Measurements from ENCODE around the gene NUMBL. TPM values are rescaled to one million over a fixed set of nuclear protein-coding genes. Genes with fewer than 3 reads are reported as not detected.
A peak's percentile ranks its signal among the peaks of the same experiment; 100 is the strongest.

NUMBL gene
- total RNA-seq, 2 experiments from 2014 or later: 4.9 to 8.9 TPM

GRCh38 chr19:40693150-40693788 is 2.8 kb upstream of the NUMBL start:
- Histone ChIP-seq H3K4me1 (ENCODE audit: insufficient read depth, low read length, poor library complexity, severe bottlenecking) (peaks cover 17% of the 10 kb centered on the region), H3K36me3 (ENCODE audit: insufficient read depth, low read length) (no peaks in the 10 kb centered on the region; the same call in 1 of the 2 replicates), H3K27ac (ENCODE audit: low read depth, low read length, poor library complexity, severe bottlenecking) (no peak overlapping the region), H4K20me1 (ENCODE audit: insufficient read depth, low read length) (no peaks in the 10 kb centered on the region), H3K4me3 (ENCODE audit: low read depth, low read length, poor library complexity, severe bottlenecking) (no peak overlapping the region), H2AFZ (ENCODE audit: low read length) (no peak overlapping the region), H3K4me2 (ENCODE audit: low read length) (no peak overlapping the region), H3K9me3 (ENCODE audit: low read length) (no peaks in the 10 kb centered on the region), H3K79me2 (ENCODE audit: insufficient read depth, low read depth, low read length) (no peaks in the 10 kb centered on the region), H3K9me2 (ENCODE audit: insufficient read depth, low read length) (no peaks in the 10 kb centered on the region)
- POLR2A ChIA-PET: no interaction called here
- TF ChIP-seq CTCF (conservative IDR thresholded peaks at IDR 0.05; ENCODE audit: low read length) (no peak), EZH2phosphoT487 (IDR thresholded peaks at IDR 0.05; ENCODE audit: borderline replicate concordance, low read depth, low read length) (no peak)
- BruUV-seq (replicated peaks): no TSS peak
- intact Hi-C loops (cut with micrococcal nuclease; ENCODE audit: unreplicated experiment): no loop called here
- CTCF ChIA-PET (ENCODE audit: unreplicated experiment): no interaction called here
- no peak for DNase-seq (ENCODE audit: low spot score)

GRCh38 chr19:40692212-40692551 is 1.7 kb upstream of the NUMBL start:
- H3K79me2 ChIP-seq (ENCODE audit: insufficient read depth, low read depth, low read length): no peaks in the 10 kb centered on the region
- no peak overlapping the region for H2AFZ ChIP-seq (ENCODE audit: low read length)
- POLR2A ChIA-PET: no interaction called here
- no peaks in the 10 kb centered on the region for H4K20me1 ChIP-seq (ENCODE audit: insufficient read depth, low read length)
- H3K27ac ChIP-seq (ENCODE audit: low read depth, low read length, poor library complexity, severe bottlenecking): no peak overlapping the region
- DNase-seq (ENCODE audit: low spot score): no peak
- H3K9me3 ChIP-seq (ENCODE audit: low read length): no peaks in the 10 kb centered on the region
- H3K4me1 ChIP-seq (ENCODE audit: insufficient read depth, low read length, poor library complexity, severe bottlenecking): peaks cover 17% of the 10 kb centered on the region
- H3K4me2 ChIP-seq (ENCODE audit: low read length): no peak overlapping the region
- BruUV-seq (replicated peaks): no TSS peak
- CTCF ChIA-PET (ENCODE audit: unreplicated experiment): no interaction called here
- H3K4me3 ChIP-seq (ENCODE audit: low read depth, low read length, poor library complexity, severe bottlenecking): no peak overlapping the region
- TF ChIP-seq CTCF (conservative IDR thresholded peaks at IDR 0.05; ENCODE audit: low read length) (no peak), EZH2phosphoT487 (IDR thresholded peaks at IDR 0.05; ENCODE audit: borderline replicate concordance, low read depth, low read length) (no peak)
- H3K36me3 ChIP-seq (ENCODE audit: insufficient read depth, low read length): no peaks in the 10 kb centered on the region; the same call in 1 of the 2 replicates
- intact Hi-C loops (cut with micrococcal nuclease; ENCODE audit: unreplicated experiment): no loop called here
- H3K9me2 ChIP-seq (ENCODE audit: insufficient read depth, low read length): no peaks in the 10 kb centered on the region

GRCh38 chr19:40691421-40692211 is 1.2 kb upstream of the NUMBL start:
- Histone ChIP-seq H3K9me2 (ENCODE audit: insufficient read depth, low read length) (no peaks in the 10 kb centered on the region), H4K20me1 (ENCODE audit: insufficient read depth, low read length) (no peaks in the 10 kb centered on the region), H3K4me3 (ENCODE audit: low read depth, low read length, poor library complexity, severe bottlenecking) (peak overlapping the region; percentile 66), H3K79me2 (ENCODE audit: insufficient read depth, low read depth, low read length) (no peaks in the 10 kb centered on the region), H3K4me2 (ENCODE audit: low read length) (peak overlapping the region; percentile 95), H3K9me3 (ENCODE audit: low read length) (no peaks in the 10 kb centered on the region), H3K4me1 (ENCODE audit: insufficient read depth, low read length, poor library complexity, severe bottlenecking) (peaks cover 17% of the 10 kb centered on the region), H3K36me3 (ENCODE audit: insufficient read depth, low read length) (no peaks in the 10 kb centered on the region; the same call in 1 of the 2 replicates), H2AFZ (ENCODE audit: low read length) (no peak overlapping the region; the same call in 1 of the 2 replicates), H3K27ac (ENCODE audit: low read depth, low read length, poor library complexity, severe bottlenecking) (no peak overlapping the region)
- CTCF ChIA-PET (ENCODE audit: unreplicated experiment): interaction anchor here (0.6 kb wide), 1 partner anchor 26 kb away, joined by 3 read pairs; no protein-coding TSS in a partner anchor
- DNase-seq (ENCODE audit: low spot score): peak; percentile 13
- BruUV-seq (replicated peaks): no TSS peak
- POLR2A ChIA-PET: interaction anchor here (0.6 to 0.7 kb wide), 2 partner anchors 26 to 1149 kb away, joined by 3 to 4 read pairs; no protein-coding TSS in a partner anchor
- intact Hi-C loops (cut with micrococcal nuclease; ENCODE audit: unreplicated experiment): no loop called here
- no peak for TF ChIP-seq EZH2phosphoT487 (IDR thresholded peaks at IDR 0.05; ENCODE audit: borderline replicate concordance, low read depth, low read length)
